Globus pallidus (tissue), 1 donor: ENCODE data around the gene STK11.
"Not testable (repeated sequence)": the region's sequence is repeated elsewhere in the genome, so short reads cannot be mapped to it uniquely, and the experiment has no call there.

Source experiments
- DNase-seq: peaks from one replicate; pipeline ENCODE4 v3.0.0-alpha.2; 2015; ENCODE audit warnings: low spot score

STK11 gene

GRCh38 chr19:1238369-1239303 is 33.1 kb downstream of the STK11 start:
- no peak for DNase-seq

- no peak for DNase-seq
These were observed 33.8 kb downstream of the STK11 start for GRCh38 chr19:1239420-1239795.

GRCh38 chr19:1239796-1240737 is 34.5 kb downstream of the STK11 start:
- DNase-seq, result peak; percentile 86

DNA sequence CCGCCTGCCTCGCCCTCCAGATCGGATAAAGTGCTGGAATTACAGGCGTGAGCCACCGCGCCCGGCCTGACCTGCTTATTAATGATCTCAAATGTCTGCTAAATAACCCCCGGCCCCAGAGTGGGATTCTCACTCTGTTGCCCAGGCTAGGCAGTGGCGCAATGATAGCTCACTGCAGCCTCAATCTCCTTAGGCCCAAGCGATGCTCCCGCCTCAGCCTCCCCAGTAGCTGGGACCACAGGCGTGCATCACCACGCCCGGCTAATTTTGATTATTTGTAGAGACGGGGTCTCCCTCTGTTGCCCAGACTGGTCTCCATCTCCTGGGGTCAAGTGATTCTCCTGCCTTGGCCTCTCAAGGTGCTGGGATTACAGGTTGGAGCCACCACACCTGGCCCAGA is 35.3 kb downstream of the STK11 start:
- DNase-seq, result no peak

DNA sequence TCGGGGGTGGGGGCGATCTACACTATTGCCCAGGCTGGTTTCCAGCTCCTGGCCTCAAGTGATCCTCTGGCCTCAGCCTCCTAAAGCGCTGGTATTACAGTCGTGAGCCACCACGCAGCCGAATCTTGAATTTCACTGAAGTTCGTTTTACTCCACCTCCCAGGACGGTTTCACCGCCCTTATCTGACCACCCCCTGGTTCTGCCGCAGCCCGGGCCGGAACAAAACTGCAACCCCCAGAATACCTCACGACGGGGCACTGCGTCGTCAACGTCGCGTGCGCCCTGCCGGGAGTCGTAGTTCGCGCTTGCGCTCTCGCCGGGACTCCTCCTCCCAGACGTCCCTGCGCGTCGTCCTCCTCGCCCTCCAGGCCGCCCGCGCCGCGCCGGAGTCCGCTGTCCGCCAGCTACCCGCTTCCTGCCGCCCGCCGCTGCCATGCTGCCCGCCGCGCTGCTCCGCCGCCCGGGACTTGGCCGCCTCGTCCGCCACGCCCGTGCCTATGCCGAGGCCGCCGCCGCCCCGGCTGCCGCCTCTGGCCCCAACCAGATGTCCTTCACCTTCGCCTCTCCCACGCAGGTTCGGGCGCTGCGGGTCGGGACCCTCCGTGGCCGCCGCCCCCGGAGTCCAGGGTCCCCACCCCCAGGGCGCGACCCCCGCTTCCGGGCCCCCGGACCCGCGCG is 36.0 kb downstream of the STK11 start, which contains the start of gene ATP5F1D:
Gene ATP5F1D (plus strand): TSS at position 335 of the 679 bp plus-strand sequence. CDS start 100 bp downstream, at position 435.
- DNase-seq, result peak; percentile 92

DNA sequence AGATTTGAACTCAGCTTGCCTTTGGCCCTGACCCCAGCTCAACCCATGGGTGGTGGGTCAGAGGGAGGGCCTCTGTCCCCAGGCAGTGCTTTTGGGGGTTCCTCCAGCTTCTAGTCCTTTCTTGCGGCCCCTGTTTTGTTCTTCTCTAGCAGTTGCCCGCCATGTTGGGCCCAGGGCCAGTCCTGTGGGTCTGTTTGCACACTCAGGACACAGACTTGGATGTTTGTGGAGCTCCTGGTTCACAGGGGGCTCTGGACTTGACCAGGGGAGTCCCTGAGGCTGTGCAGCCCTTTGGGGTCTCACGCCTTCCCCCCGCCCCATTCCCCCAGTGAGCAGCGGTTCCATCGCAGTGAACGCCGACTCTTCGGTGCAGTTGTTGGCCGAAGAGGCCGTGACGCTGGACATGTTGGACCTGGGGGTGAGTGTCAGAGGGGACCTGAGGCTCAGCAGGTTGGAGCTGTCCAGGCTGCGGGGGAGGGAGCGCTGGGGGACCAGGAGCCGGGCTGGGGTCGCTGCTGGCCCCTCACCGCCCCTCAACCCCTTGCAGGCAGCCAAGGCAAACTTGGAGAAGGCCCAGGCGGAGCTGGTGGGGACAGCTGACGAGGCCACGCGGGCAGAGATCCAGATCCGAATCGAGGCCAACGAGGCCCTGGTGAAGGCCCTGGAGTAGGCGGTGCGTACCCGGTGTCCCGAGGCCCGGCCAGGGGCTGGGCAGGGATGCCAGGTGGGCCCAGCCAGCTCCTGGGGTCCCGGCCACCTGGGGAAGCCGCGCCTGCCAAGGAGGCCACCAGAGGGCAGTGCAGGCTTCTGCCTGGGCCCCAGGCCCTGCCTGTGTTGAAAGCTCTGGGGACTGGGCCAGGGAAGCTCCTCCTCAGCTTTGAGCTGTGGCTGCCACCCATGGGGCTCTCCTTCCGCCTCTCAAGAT is 38.5 kb downstream of the STK11 start:
- peak; percentile 86 for DNase-seq

GRCh38 chr19:1244693-1245451 is 39.3 kb downstream of the STK11 start:
- DNase-seq, result no peak

DNA sequence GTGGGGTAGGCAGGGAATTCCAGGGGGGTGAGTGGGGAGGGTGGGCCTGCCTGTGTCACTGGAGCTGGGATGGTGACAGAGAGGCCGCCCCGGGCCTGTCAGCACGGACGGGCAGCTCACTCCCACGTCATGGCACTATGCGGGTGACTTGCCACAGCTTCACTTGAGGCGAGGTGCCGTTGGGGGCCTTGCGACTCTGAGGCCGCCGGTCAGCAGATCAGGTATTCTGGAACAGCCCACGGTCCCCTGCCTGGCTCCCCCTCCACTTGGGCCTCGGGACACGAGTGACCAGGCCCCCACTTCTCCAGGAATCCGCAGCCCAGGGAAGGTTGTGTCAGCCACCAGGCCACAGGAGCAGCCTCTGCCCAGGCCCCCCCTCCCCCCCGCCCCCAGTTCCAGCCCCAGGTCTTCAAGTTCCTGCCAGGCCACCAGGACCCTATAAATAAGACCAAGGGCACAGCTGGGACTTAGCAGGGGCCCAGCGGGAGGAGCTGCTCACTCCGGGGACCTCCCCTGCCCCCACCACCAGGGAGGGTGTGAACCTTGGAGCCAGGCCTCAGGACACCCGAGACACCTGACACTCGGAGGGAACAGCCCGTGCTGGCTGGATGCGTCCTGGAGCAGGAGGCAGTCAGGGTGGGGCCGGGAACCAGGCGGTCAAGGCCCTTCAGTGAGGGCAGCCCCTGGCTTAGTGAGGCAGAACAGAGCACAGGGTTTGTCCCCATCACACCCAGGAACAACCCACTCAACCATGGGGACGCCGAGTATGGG is 40.1 kb downstream of the STK11 start:
- no peak for DNase-seq

- DNase-seq, result not testable (repeated sequence)
These were observed 40.9 kb downstream of the STK11 start for GRCh38 chr19:1246265-1247087.

- DNase-seq, result no peak
These were observed 42.2 kb downstream of the STK11 start for GRCh38 chr19:1247748-1248138.

DNA sequence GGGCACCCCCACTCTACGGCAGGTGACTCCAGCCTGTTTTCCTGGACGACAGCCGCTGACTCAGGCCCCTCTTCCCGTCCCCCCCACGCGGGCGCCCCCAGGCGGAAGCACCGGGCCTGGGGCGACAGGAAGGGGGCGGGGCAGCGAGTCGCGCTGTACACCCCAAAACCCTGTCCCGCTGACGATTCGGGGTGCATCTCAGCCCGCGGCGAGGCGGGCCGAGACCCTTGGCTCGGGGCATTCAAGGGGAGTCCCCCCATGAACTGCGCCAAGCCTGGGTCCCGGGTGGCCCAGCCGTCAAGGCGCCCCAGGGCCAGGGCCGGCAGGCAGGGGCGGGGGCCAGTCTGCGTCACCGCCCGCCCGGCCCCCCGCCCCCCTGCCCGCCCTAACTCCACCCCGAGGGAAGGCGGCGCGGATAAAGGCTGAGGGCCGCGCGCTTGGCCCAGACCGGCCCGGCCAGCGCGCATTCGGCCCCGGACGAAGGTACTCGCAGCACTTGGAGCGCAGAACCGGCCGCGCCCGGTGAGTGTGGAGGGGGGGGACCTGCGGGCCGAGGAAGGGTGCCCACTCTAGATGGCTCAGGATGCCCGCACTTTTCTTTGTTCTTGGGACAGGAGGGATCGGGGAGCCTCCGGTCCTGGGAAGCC is 42.7 kb downstream of the STK11 start, which contains the start of gene MIDN:
Gene MIDN (plus strand): TSS at position 445 of the 647 bp plus-strand sequence. CDS start 1,714 bp downstream, outside the sequence.
- DNase-seq, result no peak

GRCh38 chr19:1248786-1249297 is 43.3 kb downstream of the STK11 start:
- DNase-seq, result peak; percentile 80

DNA sequence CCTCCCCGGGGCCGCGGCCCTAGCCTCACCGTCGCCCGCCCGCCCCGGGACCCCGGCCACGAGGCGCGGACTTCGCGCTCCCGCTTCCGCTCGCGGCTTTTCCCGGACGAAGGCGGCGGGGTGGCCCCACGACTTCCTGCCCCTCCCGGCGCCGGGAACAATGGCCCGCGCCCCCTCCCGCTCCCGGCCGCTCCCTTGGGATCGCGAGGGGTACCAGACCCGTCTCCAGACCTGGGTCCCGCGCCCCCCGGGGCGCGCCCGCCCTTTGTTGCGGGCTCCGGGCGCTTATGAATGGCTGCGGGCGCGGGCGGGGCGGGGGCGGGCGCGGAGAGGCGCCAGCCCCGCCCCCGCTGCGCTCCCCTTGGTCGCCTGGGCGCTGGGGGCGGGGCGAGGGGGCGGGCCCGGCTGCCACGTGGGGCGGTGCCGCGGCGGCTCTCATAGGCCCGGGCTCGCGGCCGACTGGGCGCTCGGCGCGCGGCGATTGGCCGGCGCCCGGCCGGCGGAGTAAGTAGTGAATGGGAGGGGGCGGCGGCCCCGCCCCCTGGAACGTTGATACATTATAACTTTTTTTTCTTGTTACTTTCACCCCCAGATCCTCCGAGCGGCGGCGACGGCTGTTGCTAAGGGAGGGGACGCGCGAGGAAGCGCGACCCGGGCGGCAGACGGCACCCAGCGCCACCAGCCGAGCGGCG is 43.9 kb downstream of the STK11 start:
- DNase-seq, result peak; percentile 95

GRCh38 chr19:1249990-1250436 is 44.4 kb downstream of the STK11 start:
- no peak for DNase-seq

- DNase-seq, result peak; percentile 82
These were observed 45.1 kb downstream of the STK11 start for GRCh38 chr19:1250437-1251260.
